Measurements from ENCODE around the gene JAG2.

JAG2 gene

DNA sequence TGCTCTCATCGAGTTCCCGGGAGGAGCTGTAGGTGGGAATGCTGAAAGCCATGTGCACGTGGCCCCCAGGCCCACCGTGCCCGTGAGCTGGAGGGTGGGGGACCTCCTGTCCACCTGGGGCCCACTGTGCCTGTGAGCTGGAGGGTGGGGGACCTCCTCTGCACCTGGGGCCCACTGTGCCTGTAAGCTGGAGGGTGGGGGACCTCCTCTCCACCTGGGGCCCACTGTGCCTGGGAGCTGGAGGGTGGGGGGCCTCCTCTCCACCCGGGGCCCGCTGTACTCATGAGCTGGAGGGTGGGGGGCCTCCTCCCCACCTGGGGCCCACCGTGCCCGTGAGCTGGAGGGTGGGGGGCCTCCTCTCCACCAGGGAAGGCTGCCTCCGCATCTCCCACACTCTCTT is 26.5 kb upstream of the JAG2 start:
- Histone ChIP-seq H3K36me3 (ENCODE audit: control insufficient read depth, insufficient read depth, low read length) (no peaks in the 10 kb centered on the region), H3K4me1 (ENCODE audit: control insufficient read depth, insufficient read depth, low read length) (peaks cover 6% of the 10 kb centered on the region; the same call in 1 of the 2 replicates), H3K9me3 (ENCODE audit: control insufficient read depth, insufficient read depth, low read length) (no peaks in the 10 kb centered on the region), H3K27me3 (ENCODE audit: control insufficient read depth, insufficient read depth, low read length) (peaks cover 34% of the 10 kb centered on the region), H3K4me3 (ENCODE audit: low read depth, low read length) (no peak overlapping the region), H3K27ac (ENCODE audit: low read depth, low read length) (no peak overlapping the region), H3K9ac (ENCODE audit: low read depth, low read length) (no peak overlapping the region)

DNA sequence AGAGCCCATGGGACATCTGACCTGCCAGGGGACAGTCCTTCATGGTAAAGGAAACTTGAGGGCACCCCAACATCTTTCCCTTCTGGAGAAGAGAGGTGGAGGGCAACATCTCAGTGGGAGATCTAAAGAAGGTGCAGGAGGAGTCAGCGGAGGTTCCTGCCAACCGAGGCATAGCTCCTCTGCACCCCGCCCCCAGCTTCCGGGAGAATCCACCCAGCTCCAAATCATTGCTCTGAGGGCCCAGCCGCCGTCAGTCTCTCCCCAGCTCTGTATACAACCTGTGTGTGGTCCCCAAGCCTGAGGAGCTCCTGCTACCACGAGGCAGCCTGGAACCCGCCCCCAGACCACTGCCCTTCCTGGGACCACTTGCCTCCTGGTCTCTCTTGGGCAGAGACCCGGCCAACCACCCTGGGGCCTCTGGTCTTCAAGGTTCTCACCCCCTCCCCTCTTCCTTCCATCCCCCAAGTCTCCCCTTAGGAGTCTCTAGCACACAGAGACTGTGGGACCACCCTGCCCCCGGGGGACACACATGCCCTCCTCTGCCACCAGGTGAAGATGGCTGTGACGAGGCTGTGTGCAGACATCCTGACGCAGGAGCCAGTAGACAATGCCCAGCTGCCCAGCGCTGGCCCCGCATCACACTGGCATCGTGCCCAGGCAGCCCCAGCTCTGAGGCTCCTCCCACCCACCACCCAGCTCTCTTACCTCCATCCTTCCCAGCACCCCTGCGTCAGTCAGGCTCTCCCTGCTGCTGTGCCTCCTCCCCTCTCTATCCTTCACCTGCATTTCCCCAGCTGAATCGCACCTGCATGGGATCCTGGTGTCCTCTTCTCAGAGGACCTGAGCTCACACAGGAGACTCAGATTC is 25.6 kb upstream of the JAG2 start:
- Histone ChIP-seq H3K27ac (ENCODE audit: low read depth, low read length) (no peak overlapping the region), H3K4me3 (ENCODE audit: low read depth, low read length) (no peak overlapping the region)

DNA sequence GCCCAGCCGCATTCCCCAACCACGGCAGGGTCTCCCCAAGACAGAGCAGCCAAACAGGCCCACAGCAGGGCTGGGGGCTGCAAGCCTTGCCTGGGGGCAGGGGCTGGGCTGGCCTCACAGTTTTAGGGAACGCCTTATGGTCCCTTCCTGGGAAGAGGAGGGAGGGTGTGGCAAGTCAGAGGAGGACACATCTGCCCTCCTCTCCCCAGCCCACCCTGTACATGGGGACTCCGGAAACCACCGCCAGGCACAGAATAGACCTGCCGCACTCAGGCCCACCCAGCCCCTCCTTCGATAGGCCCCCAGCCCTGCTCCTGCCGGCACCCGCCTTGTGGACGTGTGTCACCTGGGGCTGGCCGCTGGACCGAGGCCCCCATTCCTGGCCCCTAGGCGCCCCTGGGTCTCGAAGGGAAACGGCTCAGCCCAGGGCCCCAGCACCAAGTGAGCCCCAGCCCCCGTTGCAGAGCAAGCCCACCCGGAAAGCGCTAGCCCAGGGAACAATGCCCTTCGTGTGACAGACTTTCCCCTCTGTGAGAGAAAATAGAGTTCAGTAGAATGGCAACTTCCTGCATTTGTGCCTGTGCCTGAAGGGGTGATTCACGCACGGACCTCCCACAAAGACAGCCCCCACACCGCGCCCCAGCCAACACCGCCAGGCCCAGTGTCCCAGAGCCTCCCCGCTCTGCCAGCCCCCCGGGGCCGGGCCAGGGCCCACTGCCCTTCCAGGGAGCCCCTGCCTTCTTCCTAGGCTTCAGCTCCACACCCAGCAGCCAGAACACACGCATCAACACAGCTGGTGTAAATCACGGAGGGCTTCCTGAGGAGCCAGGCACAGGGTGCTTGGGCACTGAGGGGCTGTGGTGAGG is 24.5 kb upstream of the JAG2 start:
- Histone ChIP-seq H3K9me3 (ENCODE audit: control insufficient read depth, insufficient read depth, low read length) (no peaks in the 10 kb centered on the region), H3K9ac (ENCODE audit: low read depth, low read length) (no peak overlapping the region), H3K36me3 (ENCODE audit: control insufficient read depth, insufficient read depth, low read length) (no peaks in the 10 kb centered on the region), H3K4me3 (ENCODE audit: low read depth, low read length) (no peak overlapping the region), H3K4me1 (ENCODE audit: control insufficient read depth, insufficient read depth, low read length) (peaks cover 6% of the 10 kb centered on the region; the same call in 1 of the 2 replicates), H3K27me3 (ENCODE audit: control insufficient read depth, insufficient read depth, low read length) (peaks cover 29% of the 10 kb centered on the region), H3K27ac (ENCODE audit: low read depth, low read length) (no peak overlapping the region)

More for the DNA sequence above, 25.6 kb upstream of the JAG2 start:
- Histone ChIP-seq H3K9me3 (ENCODE audit: control insufficient read depth, insufficient read depth, low read length) (no peaks in the 10 kb centered on the region), H3K27me3 (ENCODE audit: control insufficient read depth, insufficient read depth, low read length) (peaks cover 34% of the 10 kb centered on the region), H3K36me3 (ENCODE audit: control insufficient read depth, insufficient read depth, low read length) (no peaks in the 10 kb centered on the region), H3K4me1 (ENCODE audit: control insufficient read depth, insufficient read depth, low read length) (peaks cover 6% of the 10 kb centered on the region; the same call in 1 of the 2 replicates), H3K9ac (ENCODE audit: low read depth, low read length) (no peak overlapping the region)

DNA sequence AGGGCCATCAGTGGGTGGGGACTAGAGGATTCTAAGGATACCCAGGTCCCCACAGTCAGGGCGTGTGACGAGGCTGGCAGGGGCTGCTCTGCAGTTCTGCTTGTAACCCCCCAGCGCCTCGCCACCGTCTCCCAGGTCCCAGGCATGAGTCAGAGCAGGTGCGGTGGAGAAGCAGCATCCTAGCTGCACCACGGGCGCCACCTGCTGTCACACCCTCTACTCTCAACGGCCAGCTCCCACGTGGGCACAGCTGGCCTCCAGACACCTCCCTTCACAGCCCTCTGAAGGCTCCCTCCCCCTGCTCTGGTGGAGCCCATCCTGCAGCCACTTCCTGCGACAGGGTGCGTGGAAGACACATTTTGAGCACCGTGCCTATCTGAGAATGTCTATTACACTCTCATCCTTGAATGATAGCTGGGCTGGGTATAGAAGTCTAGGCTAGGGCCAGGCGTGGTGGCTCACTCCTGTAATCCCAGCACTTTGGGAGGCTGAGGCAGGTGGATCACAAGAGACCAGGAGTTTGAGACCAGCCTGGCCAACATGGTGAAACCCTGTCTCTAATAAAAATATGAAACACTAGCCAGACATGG is 19.5 kb upstream of the JAG2 start:
- no peaks in the 10 kb centered on the region for H3K9me3 ChIP-seq (ENCODE audit: control insufficient read depth, insufficient read depth, low read length)
- H3K27ac ChIP-seq (ENCODE audit: low read depth, low read length): no peak overlapping the region
- H3K36me3 ChIP-seq (ENCODE audit: control insufficient read depth, insufficient read depth, low read length): no peaks in the 10 kb centered on the region
- H3K4me1 ChIP-seq (ENCODE audit: control insufficient read depth, insufficient read depth, low read length): no peaks in the 10 kb centered on the region
- no peaks in the 10 kb centered on the region for H3K27me3 ChIP-seq (ENCODE audit: control insufficient read depth, insufficient read depth, low read length)
- no peak overlapping the region for H3K4me3 ChIP-seq (ENCODE audit: low read depth, low read length)
- no peak overlapping the region for H3K9ac ChIP-seq (ENCODE audit: low read depth, low read length)

DNA sequence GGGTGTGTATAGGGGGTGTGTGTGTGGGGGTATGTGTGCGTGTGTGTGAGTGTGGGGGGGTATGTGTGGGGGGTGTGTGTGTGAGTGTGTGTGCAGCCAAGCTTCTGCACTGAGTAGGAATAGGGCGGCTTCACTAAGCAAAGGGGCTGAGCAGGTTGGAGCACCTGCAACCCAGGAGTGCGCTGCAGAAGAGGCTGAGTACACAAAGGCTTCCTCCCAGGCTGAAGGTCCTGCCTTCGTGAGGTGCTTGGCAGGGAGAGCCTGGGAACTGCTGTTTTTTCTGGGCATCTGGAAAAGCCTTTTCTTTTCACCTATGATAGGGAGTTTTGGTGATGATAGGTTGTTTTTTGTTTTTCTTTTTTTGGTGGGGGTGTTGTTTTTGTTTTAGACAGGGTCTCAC is 18.5 kb upstream of the JAG2 start:
- Histone ChIP-seq H3K27me3 (ENCODE audit: control insufficient read depth, insufficient read depth, low read length) (peaks cover 9% of the 10 kb centered on the region), H3K36me3 (ENCODE audit: control insufficient read depth, insufficient read depth, low read length) (no peaks in the 10 kb centered on the region), H3K27ac (ENCODE audit: low read depth, low read length) (no peak overlapping the region), H3K4me3 (ENCODE audit: low read depth, low read length) (no peak overlapping the region), H3K9ac (ENCODE audit: low read depth, low read length) (no peak overlapping the region), H3K9me3 (ENCODE audit: control insufficient read depth, insufficient read depth, low read length) (no peaks in the 10 kb centered on the region), H3K4me1 (ENCODE audit: control insufficient read depth, insufficient read depth, low read length) (no peaks in the 10 kb centered on the region)

DNA sequence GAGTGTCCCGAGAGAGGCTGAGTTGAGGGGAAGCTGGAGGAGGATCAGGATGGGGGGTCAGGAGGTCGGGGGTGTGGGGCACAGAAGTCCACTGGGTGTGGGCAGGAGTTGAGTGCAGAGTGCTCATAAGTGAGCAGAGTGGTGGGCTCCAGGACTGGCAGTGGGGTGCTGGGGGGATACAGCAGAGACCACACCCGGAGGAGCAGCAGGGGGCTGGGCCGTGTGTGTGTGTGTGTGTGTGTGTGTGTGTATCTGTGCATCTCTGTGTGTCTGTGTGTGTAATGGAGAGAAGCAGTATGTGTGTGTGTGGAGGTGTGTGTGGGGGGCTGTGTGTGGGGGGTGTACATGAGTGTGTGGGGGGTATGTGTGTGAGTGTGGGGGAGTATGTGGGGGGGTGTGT is 17.4 kb upstream of the JAG2 start:
- Histone ChIP-seq H3K27ac (ENCODE audit: low read depth, low read length) (no peak overlapping the region), H3K9ac (ENCODE audit: low read depth, low read length) (no peak overlapping the region), H3K36me3 (ENCODE audit: control insufficient read depth, insufficient read depth, low read length) (no peaks in the 10 kb centered on the region), H3K4me3 (ENCODE audit: low read depth, low read length) (no peak overlapping the region), H3K27me3 (ENCODE audit: control insufficient read depth, insufficient read depth, low read length) (peaks cover 15% of the 10 kb centered on the region), H3K9me3 (ENCODE audit: control insufficient read depth, insufficient read depth, low read length) (no peaks in the 10 kb centered on the region), H3K4me1 (ENCODE audit: control insufficient read depth, insufficient read depth, low read length) (no peaks in the 10 kb centered on the region)

DNA sequence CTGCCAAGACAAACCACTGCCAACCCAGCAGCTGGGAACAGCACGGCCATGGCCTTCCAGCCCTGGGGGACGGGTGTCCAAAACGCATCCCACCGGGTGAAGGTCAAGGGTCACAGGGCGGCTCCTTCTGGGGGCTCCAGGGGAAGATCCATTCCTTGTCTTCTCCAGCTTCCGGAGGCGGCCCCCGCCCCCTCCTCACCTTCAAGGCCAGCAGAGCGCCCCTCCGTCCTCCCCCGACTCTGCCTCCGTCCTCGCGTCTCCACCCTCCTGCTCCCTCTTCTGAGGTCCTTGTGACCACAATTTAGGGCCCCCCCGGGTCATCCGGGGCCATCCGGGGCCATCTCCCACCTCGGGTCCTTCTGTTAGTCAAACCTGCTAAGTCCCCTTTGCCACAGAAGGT is 16.4 kb upstream of the JAG2 start:
- H3K27me3 ChIP-seq (ENCODE audit: control insufficient read depth, insufficient read depth, low read length): peaks cover 17% of the 10 kb centered on the region
- H3K9me3 ChIP-seq (ENCODE audit: control insufficient read depth, insufficient read depth, low read length): no peaks in the 10 kb centered on the region
- no peak overlapping the region for H3K27ac ChIP-seq (ENCODE audit: low read depth, low read length)
- no peak overlapping the region for H3K9ac ChIP-seq (ENCODE audit: low read depth, low read length)
- no peaks in the 10 kb centered on the region for H3K36me3 ChIP-seq (ENCODE audit: control insufficient read depth, insufficient read depth, low read length)
- H3K4me1 ChIP-seq (ENCODE audit: control insufficient read depth, insufficient read depth, low read length): no peaks in the 10 kb centered on the region
- H3K4me3 ChIP-seq (ENCODE audit: low read depth, low read length): no peak overlapping the region

DNA sequence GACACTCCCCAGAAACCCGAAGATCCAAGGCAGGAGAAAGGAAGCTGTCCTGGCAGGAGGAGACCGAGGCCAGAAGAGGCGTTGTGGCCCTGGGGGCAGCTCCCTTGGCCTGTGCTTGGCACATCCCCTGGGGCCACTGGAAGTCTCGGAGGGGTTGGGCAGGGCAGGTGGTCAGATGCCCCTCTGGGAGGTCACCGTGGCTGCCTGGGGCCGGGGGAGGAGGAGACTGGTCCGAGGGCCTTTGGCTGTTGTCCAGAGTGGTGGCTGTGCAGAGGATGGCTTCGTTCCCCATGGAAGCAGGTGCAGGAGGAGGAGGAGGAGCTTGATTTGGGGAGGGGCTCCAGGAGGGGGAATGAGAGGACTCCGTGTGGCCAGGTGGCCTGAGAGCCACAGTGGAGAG is 15.9 kb upstream of the JAG2 start:
- H3K4me1 ChIP-seq (ENCODE audit: control insufficient read depth, insufficient read depth, low read length): no peaks in the 10 kb centered on the region
- H3K27ac ChIP-seq (ENCODE audit: low read depth, low read length): no peak overlapping the region
- no peak overlapping the region for H3K4me3 ChIP-seq (ENCODE audit: low read depth, low read length)
- H3K27me3 ChIP-seq (ENCODE audit: control insufficient read depth, insufficient read depth, low read length): peaks cover 22% of the 10 kb centered on the region
- no peaks in the 10 kb centered on the region for H3K9me3 ChIP-seq (ENCODE audit: control insufficient read depth, insufficient read depth, low read length)
- no peak overlapping the region for H3K9ac ChIP-seq (ENCODE audit: low read depth, low read length)
- no peaks in the 10 kb centered on the region for H3K36me3 ChIP-seq (ENCODE audit: control insufficient read depth, insufficient read depth, low read length)

DNA sequence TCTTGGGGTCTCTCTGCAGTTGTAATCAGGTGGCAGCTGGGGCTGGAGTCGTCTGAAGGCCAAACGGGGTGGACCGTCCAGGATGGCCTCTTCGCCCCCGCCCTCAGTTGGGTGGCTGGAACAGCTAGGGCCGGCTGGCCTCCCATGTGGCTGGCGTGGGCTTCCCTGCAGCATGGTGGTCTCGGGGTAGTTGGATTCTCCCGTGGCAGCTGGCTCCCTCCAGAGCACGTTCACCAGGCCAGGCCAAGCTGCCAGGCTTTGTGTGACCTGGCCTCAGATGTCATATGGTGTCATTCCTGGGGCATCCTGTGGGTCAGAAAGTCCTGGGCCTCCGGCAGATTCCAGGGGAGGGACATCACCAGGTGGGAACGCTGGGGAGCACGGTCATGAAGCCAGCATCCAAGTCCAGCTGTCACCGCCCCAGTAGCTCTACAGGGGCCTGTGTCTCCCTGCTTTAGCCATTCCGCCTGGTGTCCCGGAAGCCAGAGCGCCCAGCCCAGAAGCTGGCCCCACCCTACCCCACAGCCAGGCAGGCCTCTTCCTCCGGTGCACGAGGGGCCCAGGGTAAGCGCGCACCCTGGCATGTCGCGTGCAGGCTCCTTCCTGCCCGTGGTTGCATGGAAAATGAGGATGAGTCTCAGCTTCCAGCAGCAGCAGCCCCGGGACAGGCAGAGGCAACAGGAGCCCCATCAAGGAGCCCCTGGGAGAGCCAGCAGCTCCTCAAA is 13.9 kb upstream of the JAG2 start:
- Histone ChIP-seq H3K36me3 (ENCODE audit: control insufficient read depth, insufficient read depth, low read length) (no peaks in the 10 kb centered on the region), H3K27me3 (ENCODE audit: control insufficient read depth, insufficient read depth, low read length) (peaks cover 24% of the 10 kb centered on the region), H3K9me3 (ENCODE audit: control insufficient read depth, insufficient read depth, low read length) (no peaks in the 10 kb centered on the region), H3K4me3 (ENCODE audit: low read depth, low read length) (no peak overlapping the region), H3K4me1 (ENCODE audit: control insufficient read depth, insufficient read depth, low read length) (no peaks in the 10 kb centered on the region), H3K27ac (ENCODE audit: low read depth, low read length) (no peak overlapping the region), H3K9ac (ENCODE audit: low read depth, low read length) (no peak overlapping the region)

DNA sequence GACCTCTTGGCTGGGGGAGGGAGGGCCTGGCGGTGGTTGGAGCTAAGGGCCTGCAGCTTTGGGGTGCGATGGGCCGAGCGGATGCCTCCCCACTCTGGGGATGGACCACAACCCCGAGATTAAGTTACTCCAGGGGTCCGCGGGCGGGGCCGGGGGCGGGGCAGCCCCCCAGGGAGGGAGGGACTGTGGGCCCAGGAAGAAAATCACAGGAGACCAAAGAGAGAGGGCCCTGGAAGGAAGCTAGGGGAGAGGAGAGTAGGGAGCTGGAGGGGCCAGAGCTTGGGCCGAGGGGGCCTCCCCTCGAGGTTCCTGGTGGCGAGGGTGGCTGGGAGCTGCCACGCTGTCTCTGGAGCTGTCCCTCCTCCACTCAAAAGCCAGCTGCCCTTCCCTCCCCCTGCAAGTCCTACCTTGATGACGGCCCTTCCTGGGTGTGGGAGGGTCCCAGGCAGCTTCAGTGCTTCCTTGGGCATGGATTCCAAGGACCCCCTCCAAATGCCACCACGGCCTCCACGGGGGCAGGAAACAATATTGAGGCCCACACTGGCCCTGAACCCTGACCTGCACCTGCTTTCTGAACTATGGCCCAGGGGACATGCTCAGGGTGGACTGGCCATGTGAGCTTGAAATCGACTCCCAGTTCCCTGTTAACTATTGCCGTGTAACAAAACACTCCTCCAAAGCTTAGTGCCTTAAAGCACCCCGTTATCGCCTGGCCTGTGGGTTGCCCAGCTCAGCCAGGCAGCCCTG is 13.1 kb upstream of the JAG2 start:
- Histone ChIP-seq H3K4me3 (ENCODE audit: low read depth, low read length) (peak overlapping the region; percentile 61; the same call in 1 of the 2 replicates), H3K9me3 (ENCODE audit: control insufficient read depth, insufficient read depth, low read length) (no peaks in the 10 kb centered on the region), H3K27me3 (ENCODE audit: control insufficient read depth, insufficient read depth, low read length) (peaks cover 24% of the 10 kb centered on the region), H3K36me3 (ENCODE audit: control insufficient read depth, insufficient read depth, low read length) (no peaks in the 10 kb centered on the region), H3K4me1 (ENCODE audit: control insufficient read depth, insufficient read depth, low read length) (no peaks in the 10 kb centered on the region), H3K27ac (ENCODE audit: low read depth, low read length) (no peak overlapping the region), H3K9ac (ENCODE audit: low read depth, low read length) (no peak overlapping the region)
